Subcutaneous adipose tissue (tissue), 4 donors: ENCODE measurements around the gene SGMS1. TPM values are rescaled to one million over a fixed set of nuclear protein-coding genes. Genes with fewer than 3 reads are reported as not detected.

Experiments used
- CTCF ChIP-seq: fragments of 450-650 bp; IDR thresholded peaks from one replicate; pipeline ENCODE4 v1.5.1; 2016; ENCODE audit warnings: low read depth, mild to moderate bottlenecking, control low read depth, antibody characterized with exemption, moderate library complexity
- total RNA-seq, 4 donors: library from RNA; depleted of rRNA; stranded (reverse); fragments of >200 nt; gene quantifications; one replicate each; pipeline ENCODE4 v1.1.0, GENCODE V29; 2016

Gene SGMS1
- total RNA-seq, 4 donors from 2014 or later, result 63.9 to 117 (median 87.4) TPM

GRCh38 chr10:50541317-50541716 lies 82.4 kb downstream of the SGMS1 start:
- TF ChIP-seq CTCF, result no peak

- TF ChIP-seq CTCF, result no peak
Observed at GRCh38 chr10:50540826-50541122, 83.0 kb downstream of the SGMS1 start.

- no peak for TF ChIP-seq CTCF
Observed at GRCh38 chr10:50540069-50540825, 83.5 kb downstream of the SGMS1 start.

- no peak for TF ChIP-seq CTCF
Observed at GRCh38 chr10:50538555-50539398, 85.0 kb downstream of the SGMS1 start.

GRCh38 chr10:50536617-50537240 lies 87.0 kb downstream of the SGMS1 start:
- no peak for TF ChIP-seq CTCF

DNA sequence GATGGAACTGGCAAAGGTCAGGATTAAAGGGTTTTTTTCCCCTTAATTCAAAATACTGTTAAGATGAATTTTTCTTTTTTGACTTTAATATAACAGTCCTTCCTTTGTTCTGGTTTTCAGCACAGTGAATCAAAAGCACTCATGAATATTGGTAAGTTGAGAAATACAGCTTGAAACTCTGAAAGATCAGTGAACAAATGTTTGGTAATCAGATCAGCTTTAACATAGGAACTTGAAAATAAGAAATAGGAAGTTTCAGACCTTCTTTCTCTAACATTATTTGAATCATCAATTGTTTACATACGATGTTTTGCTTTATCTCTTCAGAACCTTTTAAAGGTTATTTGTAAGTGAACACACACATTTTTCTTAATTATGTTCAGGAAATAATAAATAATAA lies 90.5 kb downstream of the SGMS1 start:
- TF ChIP-seq CTCF, result no peak
